Thyroid gland (tissue), 4 donors: Measurements from ENCODE around the gene SPAAR. TPM values are rescaled to one million over a fixed set of nuclear protein-coding genes. Genes with fewer than 3 reads are reported as not detected.

Experiments used
- DNase-seq, 2 donors: peaks; one replicate each; pipeline ENCODE4 v3.0.0-alpha.2; 2019
- H3K27ac ChIP-seq, 3 donors: fragments of 200-600 bp; sonication (generic); 1 replicate in 2 of 3; 2 replicates in 1 of 3; pipeline ENCODE4 v1.5.1; 2016 to 2019; ENCODE audit warnings: mild to moderate bottlenecking in 1 of 3, moderate library complexity in 1 of 3
- H3K27me3 ChIP-seq: fragments of 200-600 bp; sonication (generic); one replicate; pipeline ENCODE4 v1.5.1; 2019
- H3K36me3 ChIP-seq, 2 donors: fragments of 200-600 bp; sonication (generic); one replicate each; pipeline ENCODE4 v1.5.1; 2016 to 2019
- H3K4me1 ChIP-seq, 2 donors: fragments of 200-600 bp; sonication (generic); one replicate each; pipeline ENCODE4 v1.5.1; 2017 to 2019
- H3K4me3 ChIP-seq, 3 donors: fragments of 200-600 bp; sonication (generic); replicated peaks in 1 of 3; 1 replicate in 2 of 3; 2 replicates in 1 of 3; pipeline ENCODE4 v1.5.1; 2016; ENCODE audit warnings: mild to moderate bottlenecking in 1 of 3
- H3K9me3 ChIP-seq: fragments of 200-600 bp; sonication (generic); one replicate; pipeline ENCODE4 v1.5.1; 2017
- POLR2A ChIP-seq, 2 donors: fragments of 450-650 bp; IDR thresholded peaks; one replicate each; pipeline ENCODE4 v1.6.1; 2017; ENCODE audit warnings: antibody characterized with exemption in 2 of 2, mild to moderate bottlenecking in 2 of 2, moderate library complexity in 1 of 2
- WGBS, 2 donors: methylation state at CpG; one replicate each; pipeline ENCODE4 v1.1.5; 2017; 5-methylcytosine and 5-hydroxymethylcytosine counted together
- intact Hi-C: fragments of 100-400 bp; cut with DNase I; formaldehyde crosslinking; loops from one replicate; pipeline ENCODE4 v1.15.1; 2023
- total RNA-seq, 4 donors: library from RNA; depleted of rRNA; stranded (reverse); fragments of >200 nt; gene quantifications; one replicate each; pipeline ENCODE4 v1.2.3, GENCODE V29; 2016
- TF ChIP-seq, protein P1 (sequence below), 6 experiments: fragments of 200-600 bp in 3 of 6; fragments of 450-650 bp in 3 of 6; sonication (generic) in 3 of 6; IDR thresholded peaks; one replicate each; pipeline ENCODE4 v1.5.1; 2016 to 2019; ENCODE audit warnings: antibody characterized with exemption in 6 of 6, mild to moderate bottlenecking in 2 of 6, inconsistent platforms in 1 of 6, moderate library complexity in 1 of 6

Gene SPAAR
- total RNA-seq, 4 donors from 2014 or later: 2.1 to 8.1 (median 3.6) TPM

- 94 to 97% methylated on average over 8 of the region's 8 CpGs for WGBS, 2 donors
- Histone ChIP-seq H3K4me1 (peaks cover 30 to 61% of the 10 kb centered on the region in 2 donors), H3K36me3 (no peaks in the 10 kb centered on the region), H3K27me3 (no peaks in the 10 kb centered on the region), H3K27ac (peak overlapping the region in 2 of 3 donors; percentile 19 to 57), H3K9me3 (no peaks in the 10 kb centered on the region), H3K4me3 (no peak overlapping the region)
- TF ChIP-seq, protein P1, sequence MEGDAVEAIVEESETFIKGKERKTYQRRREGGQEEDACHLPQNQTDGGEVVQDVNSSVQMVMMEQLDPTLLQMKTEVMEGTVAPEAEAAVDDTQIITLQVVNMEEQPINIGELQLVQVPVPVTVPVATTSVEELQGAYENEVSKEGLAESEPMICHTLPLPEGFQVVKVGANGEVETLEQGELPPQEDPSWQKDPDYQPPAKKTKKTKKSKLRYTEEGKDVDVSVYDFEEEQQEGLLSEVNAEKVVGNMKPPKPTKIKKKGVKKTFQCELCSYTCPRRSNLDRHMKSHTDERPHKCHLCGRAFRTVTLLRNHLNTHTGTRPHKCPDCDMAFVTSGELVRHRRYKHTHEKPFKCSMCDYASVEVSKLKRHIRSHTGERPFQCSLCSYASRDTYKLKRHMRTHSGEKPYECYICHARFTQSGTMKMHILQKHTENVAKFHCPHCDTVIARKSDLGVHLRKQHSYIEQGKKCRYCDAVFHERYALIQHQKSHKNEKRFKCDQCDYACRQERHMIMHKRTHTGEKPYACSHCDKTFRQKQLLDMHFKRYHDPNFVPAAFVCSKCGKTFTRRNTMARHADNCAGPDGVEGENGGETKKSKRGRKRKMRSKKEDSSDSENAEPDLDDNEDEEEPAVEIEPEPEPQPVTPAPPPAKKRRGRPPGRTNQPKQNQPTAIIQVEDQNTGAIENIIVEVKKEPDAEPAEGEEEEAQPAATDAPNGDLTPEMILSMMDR (IDR thresholded peaks at IDR 0.05): no peak
- no peak for TF ChIP-seq POLR2A (IDR thresholded peaks at IDR 0.05)
- intact Hi-C loops: loop anchor here (5.0 kb wide), 1 partner anchor 32 kb away; the partner anchor contains the start of genes HRCT1 and SPAAR
- no peak for DNase-seq
Observed at GRCh38 chr9:35939679-35940250, 30.5 kb downstream of the SPAAR start.

- Histone ChIP-seq H3K4me3 (no peak overlapping the region), H3K4me1 (peaks cover 34 to 65% of the 10 kb centered on the region in 2 donors), H3K36me3 (no peaks in the 10 kb centered on the region), H3K27ac (no peak overlapping the region), H3K9me3 (no peaks in the 10 kb centered on the region), H3K27me3 (no peaks in the 10 kb centered on the region)
- intact Hi-C loops: loop anchor here (5.0 kb wide), 1 partner anchor 33 kb away; the partner anchor contains the start of genes HRCT1 and SPAAR
- no peak for DNase-seq
- no peak for TF ChIP-seq POLR2A (IDR thresholded peaks at IDR 0.05)
- TF ChIP-seq, protein P1 (IDR thresholded peaks at IDR 0.05): no peak
- 75 to 87% methylated on average over 7 of the region's 7 CpGs for whole genome bisulfite sequencing, 2 donors
Observed at GRCh38 chr9:35940458-35941407, 31.4 kb downstream of the SPAAR start.

- H3K4me3 ChIP-seq: no peak overlapping the region
- WGBS, 2 donors: 92% methylated on average over 5 of the region's 5 CpGs
- H3K4me1 ChIP-seq: peaks cover 28 to 56% of the 10 kb centered on the region in 2 donors
- no peaks in the 10 kb centered on the region for H3K36me3 ChIP-seq
- no peaks in the 10 kb centered on the region for H3K27me3 ChIP-seq
- intact Hi-C loops: loop anchor here (5.0 kb wide), 1 partner anchor 35 kb away; the partner anchor contains the start of genes HRCT1 and SPAAR
- TF ChIP-seq, protein P1 (IDR thresholded peaks at IDR 0.05): no peak
- TF ChIP-seq POLR2A (IDR thresholded peaks at IDR 0.05): no peak
- H3K27ac ChIP-seq: peak overlapping the region in 1 of 3 donors; percentile 7
- no peaks in the 10 kb centered on the region for H3K9me3 ChIP-seq
- no peak for DNase-seq
Observed at GRCh38 chr9:35942286-35942685, 33.0 kb downstream of the SPAAR start.

DNA sequence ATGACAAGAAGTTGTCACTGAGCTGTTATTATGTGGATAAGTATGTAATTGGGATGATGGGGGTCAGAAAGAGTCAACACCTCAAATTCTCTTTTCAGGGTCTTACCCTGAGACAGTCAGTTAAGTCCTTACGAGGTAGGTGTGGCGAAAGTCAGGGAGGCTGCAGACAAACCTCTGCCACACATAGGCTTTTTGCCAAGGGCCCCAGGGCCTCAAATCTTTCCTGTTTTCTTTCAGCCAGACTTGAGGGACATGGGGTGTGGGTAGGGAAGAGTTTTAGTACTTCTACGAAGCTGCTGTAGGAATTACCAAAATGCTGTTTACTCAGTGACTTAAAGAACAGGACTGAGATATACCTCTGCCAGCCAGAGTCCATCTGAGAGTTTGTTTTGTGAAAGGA lies 34.9 kb downstream of the SPAAR start:
- Histone ChIP-seq H3K27me3 (no peaks in the 10 kb centered on the region), H3K4me1 (peaks cover 18 to 51% of the 10 kb centered on the region in 2 donors), H3K27ac (peak overlapping the region in 1 of 3 donors; percentile 11), H3K9me3 (no peaks in the 10 kb centered on the region), H3K4me3 (no peak overlapping the region), H3K36me3 (no peaks in the 10 kb centered on the region)
- no peak for DNase-seq
- 91 to 97% methylated on average over 3 of the region's 3 CpGs for WGBS, 2 donors
- TF ChIP-seq, protein P1 (IDR thresholded peaks at IDR 0.05): no peak
- no peak for TF ChIP-seq POLR2A (IDR thresholded peaks at IDR 0.05)
- intact Hi-C loops: loop anchor here (5.0 kb wide), 1 partner anchor 37 kb away; the partner anchor contains the start of genes HRCT1 and SPAAR
